ENCODE measurements around the gene SRSF10.

SRSF10 gene

GRCh38 chr1:23979881-23980727 is at the start of gene SRSF10:
Gene SRSF10 (minus strand): TSS chr1:23980327. CDS start chr1:23980255, 72 bp downstream.
- TF ChIP-seq EZH2phosphoT487 (conservative IDR thresholded peaks at IDR 0.05; ENCODE audit: low read length) = no peak
- TF ChIP-seq CTCF (IDR thresholded peaks at IDR 0.05; ENCODE audit: insufficient read depth, low read length, poor library complexity, severe bottlenecking) = no peak
- Histone ChIP-seq H3K36me3 (ENCODE audit: low read length) (peaks cover 40% of the 10 kb centered on the region), H3K4me2 (ENCODE audit: low read depth, low read length, poor library complexity, severe bottlenecking) (peak within 1 kb of the TSS; percentile 95), H4K20me1 (ENCODE audit: low read depth, low read length) (peaks cover 31% of the 10 kb centered on the region), H2AFZ (ENCODE audit: low read depth, low read length, severe bottlenecking) (peak within 1 kb of the TSS; percentile 21), H3K4me3 (ENCODE audit: insufficient read depth, low read length, poor library complexity, severe bottlenecking) (peak within 1 kb of the TSS; percentile 99), H3K27ac (ENCODE audit: low read depth, low read length) (peak within 1 kb of the TSS; percentile 97), H3K9ac (ENCODE audit: low read length) (peak within 1 kb of the TSS; percentile 99), H3K9me2 (replicated peaks; ENCODE audit: insufficient read depth, low read length) (no peaks in the 10 kb centered on the region), H3K79me2 (ENCODE audit: insufficient read depth, low read length) (peaks cover 50% of the 10 kb centered on the region), H3F3A (ENCODE audit: insufficient read depth) (peaks cover 60% of the 10 kb centered on the region), H3K27me3 (ENCODE audit: low read length) (no peaks in the 10 kb centered on the region), H3K9me3 (ENCODE audit: insufficient read depth, low read length) (no peaks in the 10 kb centered on the region)

GRCh38 chr1:24027838-24028468 is 47.8 kb upstream of the SRSF10 start:
- Histone ChIP-seq H3F3A (ENCODE audit: insufficient read depth) (no peaks in the 10 kb centered on the region), H4K20me1 (ENCODE audit: low read depth, low read length) (no peaks in the 10 kb centered on the region), H3K9ac (ENCODE audit: low read length) (no peak overlapping the region), H2AFZ (ENCODE audit: low read depth, low read length, severe bottlenecking) (no peak overlapping the region), H3K9me3 (ENCODE audit: insufficient read depth, low read length) (no peaks in the 10 kb centered on the region), H3K27ac (ENCODE audit: low read depth, low read length) (no peak overlapping the region), H3K79me2 (ENCODE audit: insufficient read depth, low read length) (no peaks in the 10 kb centered on the region), H3K4me3 (ENCODE audit: insufficient read depth, low read length, poor library complexity, severe bottlenecking) (no peak overlapping the region), H3K4me2 (ENCODE audit: low read depth, low read length, poor library complexity, severe bottlenecking) (no peak overlapping the region), H3K36me3 (ENCODE audit: low read length) (no peaks in the 10 kb centered on the region), H3K9me2 (replicated peaks; ENCODE audit: insufficient read depth, low read length) (no peaks in the 10 kb centered on the region), H3K27me3 (ENCODE audit: low read length) (no peaks in the 10 kb centered on the region)
- TF ChIP-seq EZH2phosphoT487 (conservative IDR thresholded peaks at IDR 0.05; ENCODE audit: low read length) (no peak), CTCF (IDR thresholded peaks at IDR 0.05; ENCODE audit: insufficient read depth, low read length, poor library complexity, severe bottlenecking) (peak; percentile 56)

- no peaks in the 10 kb centered on the region for H3K36me3 ChIP-seq (ENCODE audit: low read length)
- no peaks in the 10 kb centered on the region for H3K9me2 ChIP-seq (replicated peaks; ENCODE audit: insufficient read depth, low read length)
- no peaks in the 10 kb centered on the region for H3K9me3 ChIP-seq (ENCODE audit: insufficient read depth, low read length)
- H2AFZ ChIP-seq (ENCODE audit: low read depth, low read length, severe bottlenecking) = no peak overlapping the region
- no peaks in the 10 kb centered on the region for H3F3A ChIP-seq (ENCODE audit: insufficient read depth)
- H3K79me2 ChIP-seq (ENCODE audit: insufficient read depth, low read length) = no peaks in the 10 kb centered on the region
- TF ChIP-seq EZH2phosphoT487 (conservative IDR thresholded peaks at IDR 0.05; ENCODE audit: low read length) = no peak
- no peak for TF ChIP-seq CTCF (IDR thresholded peaks at IDR 0.05; ENCODE audit: insufficient read depth, low read length, poor library complexity, severe bottlenecking)
- H4K20me1 ChIP-seq (ENCODE audit: low read depth, low read length) = no peaks in the 10 kb centered on the region
- no peaks in the 10 kb centered on the region for H3K27me3 ChIP-seq (ENCODE audit: low read length)
- no peak overlapping the region for H3K9ac ChIP-seq (ENCODE audit: low read length)
- H3K4me3 ChIP-seq (ENCODE audit: insufficient read depth, low read length, poor library complexity, severe bottlenecking) = no peak overlapping the region
- no peak overlapping the region for H3K27ac ChIP-seq (ENCODE audit: low read depth, low read length)
- no peak overlapping the region for H3K4me2 ChIP-seq (ENCODE audit: low read depth, low read length, poor library complexity, severe bottlenecking)
These were observed 42.6 kb upstream of the SRSF10 start for GRCh38 chr1:24022581-24023361.

All from SU-DHL-6 (cell line).